Midbrain (tissue), 1 donor: ENCODE results near the gene SLC35A3.
"Not testable (repeated sequence)": the region's sequence is repeated elsewhere in the genome, so short reads cannot be mapped to it uniquely, and the experiment has no call there.

ENCODE experiments used
- DNase-seq: peaks from one replicate; lab custom pipeline; 2025; lab: John Stamatoyannopoulos, UW

SLC35A3 gene

DNA sequence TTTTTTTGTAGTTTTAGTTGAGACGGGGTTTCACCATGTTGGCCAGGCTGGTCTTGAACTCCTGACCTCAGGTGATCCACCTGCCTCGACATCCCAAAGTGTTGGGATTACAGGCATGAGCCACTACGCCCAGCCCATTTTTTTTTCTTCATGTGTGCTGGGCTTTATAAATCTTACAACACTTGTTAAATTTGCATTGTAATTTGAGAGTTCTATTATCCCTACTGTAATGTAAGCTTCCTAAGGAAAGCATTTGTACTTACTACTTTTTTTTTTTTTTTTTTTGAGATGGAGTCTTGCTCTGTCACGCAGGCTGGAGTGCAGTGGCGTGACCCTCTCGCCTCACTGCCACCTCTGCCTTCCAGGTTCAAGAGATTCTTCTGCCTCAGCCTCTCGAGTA is 2.3 kb downstream of the SLC35A3 start:
- not testable (repeated sequence) for DNase-seq

DNA sequence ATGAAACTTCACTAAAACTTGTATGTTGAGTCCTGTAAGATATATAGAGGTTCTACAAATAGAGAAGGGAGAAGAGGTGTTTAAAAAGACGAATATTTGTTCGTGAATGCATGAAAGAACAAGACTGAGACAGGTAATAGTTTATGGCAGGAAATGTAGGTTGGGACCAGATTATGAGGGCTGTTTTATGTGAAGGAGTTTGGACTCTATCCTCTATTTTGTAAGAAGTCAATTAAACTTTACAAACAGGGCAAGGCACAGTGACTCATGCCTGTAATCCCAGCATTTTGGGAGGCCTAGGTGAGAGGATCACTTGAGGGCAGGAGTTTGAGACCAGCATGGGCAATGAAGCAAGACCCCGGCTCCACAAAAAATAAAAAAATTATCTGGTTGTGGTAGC is 5.7 kb downstream of the SLC35A3 start:
- no peak for DNase-seq

DNA sequence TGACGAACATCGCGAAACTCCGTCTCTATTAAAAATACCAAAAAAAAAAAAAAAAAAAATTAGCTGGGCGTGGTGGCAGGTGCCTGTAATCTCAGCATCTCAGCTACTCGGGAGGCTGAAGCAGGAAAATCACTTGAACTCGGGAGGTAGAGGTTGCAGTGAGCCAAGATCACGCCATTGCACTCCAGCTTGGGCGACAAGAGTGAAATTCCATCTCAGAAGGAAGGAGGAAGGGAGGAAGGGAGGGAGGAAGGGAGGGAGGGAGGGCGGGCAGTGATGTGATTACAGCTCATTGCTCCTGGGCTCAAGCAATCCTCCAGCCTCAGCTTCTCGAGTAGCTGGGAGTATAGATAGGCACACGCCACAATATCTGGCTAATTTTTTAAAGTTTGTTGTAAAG is 7.5 kb downstream of the SLC35A3 start:
- DNase-seq, result not testable (repeated sequence)

DNA sequence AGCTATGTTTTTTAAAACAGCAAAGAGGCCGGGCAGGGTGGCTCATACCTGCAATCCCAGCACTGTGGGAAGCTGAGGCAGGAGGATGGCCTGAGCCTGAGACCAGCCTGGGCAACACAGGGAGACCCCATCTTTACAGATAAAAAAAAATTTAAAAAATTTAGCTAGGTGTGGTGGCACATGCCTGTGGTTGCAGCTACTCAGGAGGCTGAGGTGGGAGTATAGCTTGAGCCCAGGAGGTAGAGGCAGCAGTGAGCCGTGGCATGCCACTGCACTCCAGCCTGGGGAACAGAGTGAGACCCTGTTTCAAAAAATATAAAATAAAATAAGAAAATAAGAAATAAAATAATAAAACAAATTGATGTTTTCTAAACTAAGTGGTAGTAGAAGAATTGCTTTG is 8.4 kb downstream of the SLC35A3 start:
- no peak for DNase-seq

DNA sequence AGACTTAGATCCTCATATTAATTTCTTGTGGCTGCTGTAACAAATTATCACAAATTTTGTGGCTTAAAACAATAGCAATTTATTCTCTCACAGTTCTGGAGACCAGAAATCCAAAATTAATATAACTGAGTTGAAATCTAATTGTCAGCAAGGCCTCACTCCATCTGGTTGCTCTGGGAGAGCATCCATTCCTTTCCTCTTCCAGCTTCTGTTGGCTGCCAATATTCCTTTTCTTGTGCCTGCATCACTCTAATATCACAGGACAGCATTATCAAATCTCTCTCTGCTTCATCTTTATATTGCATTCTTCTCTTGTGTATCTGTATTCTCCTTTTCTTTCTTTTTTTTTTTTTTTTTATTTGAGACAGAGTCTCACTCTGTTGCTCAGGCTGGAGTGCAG is 9.3 kb downstream of the SLC35A3 start:
- no peak for DNase-seq

DNA sequence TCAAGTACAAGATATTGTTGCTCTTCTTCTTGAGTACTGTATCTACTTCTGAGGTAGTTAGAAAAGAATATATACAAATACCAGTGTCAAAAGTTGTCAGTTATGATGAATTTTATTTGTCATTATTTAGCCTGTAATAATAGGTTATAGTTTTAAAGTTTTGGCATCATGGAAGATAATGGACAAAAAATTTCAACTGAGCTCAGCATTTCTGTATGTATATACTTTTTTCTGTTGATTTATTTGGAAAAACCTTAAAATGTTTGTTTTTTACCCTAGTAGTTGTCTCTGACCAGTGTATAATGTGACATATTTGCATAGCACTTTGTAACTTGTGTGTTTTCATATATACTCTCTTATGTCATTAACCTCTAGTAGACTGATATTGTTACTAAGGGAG is 11.1 kb downstream of the SLC35A3 start:
- DNase-seq, result no peak

DNA sequence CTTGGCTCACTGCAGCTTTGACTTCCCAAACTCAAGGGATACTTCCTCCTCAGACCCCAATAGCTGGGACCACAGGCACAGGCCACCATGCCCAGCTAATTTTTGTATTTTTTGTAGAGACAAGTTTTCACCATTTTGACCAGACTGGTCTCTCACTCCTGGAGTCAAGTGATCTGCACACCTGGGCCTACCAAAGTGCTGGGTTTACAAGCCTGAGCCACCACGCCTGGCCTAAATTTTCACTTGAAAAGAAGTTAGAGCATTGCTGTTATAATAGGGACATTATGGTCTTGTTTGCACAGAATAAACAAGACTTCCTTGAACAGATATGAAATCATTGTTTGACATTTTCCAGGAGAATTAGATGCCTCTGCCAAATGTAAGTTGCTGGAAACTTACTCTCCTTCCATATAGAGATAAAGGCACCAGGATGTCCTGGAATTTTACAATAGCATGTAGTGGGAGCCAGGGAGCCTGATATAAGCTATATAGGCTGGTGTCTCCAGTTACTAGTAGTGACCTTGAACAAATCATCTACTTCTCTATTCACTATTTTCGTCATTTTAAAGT is 16.9 kb downstream of the SLC35A3 start:
- no peak for DNase-seq

DNA sequence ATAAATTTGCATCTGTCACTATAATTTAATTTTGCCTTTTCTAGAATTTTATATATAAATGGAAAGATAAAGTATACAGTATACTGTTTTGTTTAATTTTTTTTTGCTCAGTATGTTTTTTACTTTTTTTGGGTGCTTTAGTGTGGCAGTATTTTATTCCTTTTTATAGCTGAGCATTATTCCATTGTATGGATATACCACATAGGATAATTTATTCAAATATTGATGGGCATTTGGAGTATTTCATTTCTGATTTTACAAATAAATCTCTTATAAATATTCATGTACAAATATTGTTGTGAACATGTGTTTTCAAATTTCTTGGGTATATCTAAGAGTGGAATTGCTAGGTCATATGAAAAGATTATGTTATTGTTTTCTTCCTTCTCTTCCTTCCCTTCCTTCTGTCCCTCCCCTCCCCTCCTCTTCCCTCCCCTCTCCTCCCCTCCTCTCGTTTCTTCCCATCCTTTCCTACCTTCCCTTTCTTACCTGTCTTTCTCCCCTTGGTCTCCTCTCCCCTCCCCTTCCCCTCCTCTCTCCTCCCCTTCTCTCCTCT is 18.5 kb downstream of the SLC35A3 start:
- no peak for DNase-seq

DNA sequence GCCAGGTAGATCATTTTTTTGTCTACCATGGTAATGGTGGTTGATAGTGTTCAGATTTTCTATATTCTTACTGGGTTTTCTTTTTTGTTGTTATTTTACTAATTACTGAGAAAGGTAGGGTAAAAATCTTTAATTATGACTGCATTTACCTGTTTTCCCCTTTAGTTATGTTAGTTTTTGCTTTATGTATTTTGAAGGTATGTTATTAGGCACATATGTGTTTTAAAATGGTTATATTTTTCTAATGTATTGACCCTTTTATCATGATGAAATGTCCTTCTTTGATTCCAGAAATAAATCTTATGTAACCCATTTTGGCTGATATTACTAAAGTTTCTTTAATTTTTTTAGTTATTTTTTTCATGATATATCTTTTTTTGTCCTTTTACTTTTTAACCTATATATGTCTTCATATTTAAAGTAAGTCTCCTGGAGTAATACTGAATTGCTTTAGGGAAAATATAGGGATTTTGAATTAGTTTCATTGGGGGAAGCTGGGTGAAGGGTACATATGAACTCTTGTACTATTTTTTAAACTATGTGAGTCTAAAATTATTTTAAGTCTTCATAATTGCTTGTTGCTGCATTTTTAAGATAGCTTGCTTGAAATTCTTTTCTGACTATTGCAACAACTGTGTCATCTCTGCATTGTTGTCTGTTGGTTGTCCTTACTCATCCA is 22.4 kb downstream of the SLC35A3 start:
- no peak for DNase-seq

DNA sequence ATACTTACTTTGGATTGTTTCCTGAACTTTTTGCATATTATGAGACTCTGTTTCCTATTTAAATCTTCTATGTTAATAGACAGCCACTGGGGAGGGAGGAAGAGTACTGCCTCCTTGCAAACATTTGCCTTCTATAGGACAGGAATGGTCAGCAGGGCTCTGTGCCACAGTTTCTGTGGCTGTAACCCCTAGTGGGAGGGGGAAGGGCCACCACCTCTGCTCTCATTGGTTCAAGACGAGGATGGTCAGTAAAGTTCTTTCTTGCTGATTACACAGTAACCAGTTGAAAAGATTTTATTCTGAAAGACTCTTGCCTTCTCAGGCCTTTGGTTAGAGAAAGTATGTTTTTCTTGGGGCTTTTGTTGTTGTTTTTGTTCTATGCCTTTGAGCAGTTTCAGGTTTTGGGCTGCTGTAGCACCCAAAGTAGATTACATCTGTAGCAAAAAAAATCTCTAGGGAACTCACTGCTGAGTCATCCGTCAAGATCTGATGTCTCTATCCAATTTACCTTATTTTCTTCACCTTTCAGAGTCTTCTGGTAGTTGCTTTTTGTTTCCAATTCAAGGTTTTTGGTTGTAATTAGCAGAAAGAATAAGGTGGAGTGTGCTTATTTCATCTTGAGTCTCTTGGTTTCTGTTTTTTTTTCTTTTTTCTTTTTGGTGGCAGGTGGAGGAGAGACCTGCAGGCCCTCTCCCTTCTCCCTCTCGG is 23.1 kb downstream of the SLC35A3 start:
- DNase-seq, result no peak

DNA sequence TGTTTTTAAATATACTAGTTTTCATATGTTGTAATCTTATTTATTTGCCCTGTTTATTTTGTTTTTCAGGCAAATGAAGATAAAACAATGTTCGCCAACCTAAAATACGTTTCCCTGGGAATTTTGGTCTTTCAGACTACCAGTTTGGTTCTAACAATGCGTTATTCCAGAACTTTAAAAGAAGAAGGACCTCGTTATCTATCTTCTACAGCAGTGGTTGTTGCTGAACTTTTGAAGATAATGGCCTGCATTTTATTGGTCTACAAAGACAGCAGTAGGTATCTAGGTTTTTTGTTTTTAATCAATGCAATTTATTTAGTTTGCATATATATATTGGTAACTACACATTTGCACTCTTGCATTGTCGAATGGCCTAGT is 23.7 kb downstream of the SLC35A3 start:
- DNase-seq, result no peak

DNA sequence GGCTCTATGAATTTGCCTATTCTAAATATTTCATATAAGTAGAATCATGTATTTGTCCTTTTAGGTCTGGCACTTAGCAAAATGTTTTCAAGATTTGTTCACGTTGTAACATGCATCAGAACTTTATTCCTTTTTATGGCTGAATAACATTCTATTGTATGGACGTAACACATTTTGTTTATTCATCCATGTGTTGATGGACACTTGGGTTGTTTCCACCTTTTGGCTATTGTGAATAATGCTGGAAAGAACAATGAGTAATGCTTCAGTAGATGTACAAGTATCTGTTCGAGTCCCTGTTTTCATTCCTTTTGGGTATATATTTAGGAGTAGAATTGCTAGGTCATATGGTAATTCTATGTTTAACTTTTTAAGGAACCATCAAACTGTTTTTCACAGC is 24.7 kb downstream of the SLC35A3 start:
- DNase-seq, result no peak

DNA sequence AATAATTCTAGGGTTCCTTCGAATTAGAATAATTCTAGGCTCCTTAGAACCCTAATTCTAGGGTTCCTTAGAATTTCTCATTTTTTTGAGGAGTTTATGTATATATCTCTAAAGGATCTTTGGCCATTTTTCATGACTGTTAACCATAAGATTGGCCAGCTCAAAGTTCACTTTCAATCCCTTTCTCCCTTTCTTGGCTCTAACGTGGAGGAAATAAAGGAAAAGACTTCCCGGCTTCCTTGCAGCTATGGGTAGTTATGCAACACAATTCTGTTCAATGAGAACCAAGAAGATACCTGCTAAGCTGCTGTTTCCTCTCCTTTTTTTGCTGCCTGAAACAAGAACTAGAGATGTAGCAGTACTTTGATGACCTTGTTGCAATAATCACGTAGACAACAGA is 27.2 kb downstream of the SLC35A3 start:
- no peak for DNase-seq

DNA sequence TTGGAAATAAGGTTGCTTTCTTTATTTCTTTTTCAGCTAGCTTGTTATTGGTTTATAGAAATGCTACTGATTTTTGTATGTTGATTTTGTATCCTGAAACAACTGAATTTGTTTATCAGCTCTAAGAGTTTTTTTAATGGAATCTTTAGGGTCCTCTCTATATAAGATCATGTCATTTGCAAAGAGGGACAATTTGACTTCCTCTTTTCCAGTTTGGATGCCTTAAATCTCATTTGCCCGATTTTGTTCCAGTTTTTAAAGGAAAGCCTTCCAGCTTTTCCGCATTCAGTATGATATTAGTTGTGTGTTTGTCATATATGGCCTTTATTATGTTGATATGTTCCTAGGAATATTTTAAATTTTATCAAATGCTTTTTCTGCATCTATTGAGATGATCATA is 31.7 kb downstream of the SLC35A3 start:
- no peak for DNase-seq

DNA sequence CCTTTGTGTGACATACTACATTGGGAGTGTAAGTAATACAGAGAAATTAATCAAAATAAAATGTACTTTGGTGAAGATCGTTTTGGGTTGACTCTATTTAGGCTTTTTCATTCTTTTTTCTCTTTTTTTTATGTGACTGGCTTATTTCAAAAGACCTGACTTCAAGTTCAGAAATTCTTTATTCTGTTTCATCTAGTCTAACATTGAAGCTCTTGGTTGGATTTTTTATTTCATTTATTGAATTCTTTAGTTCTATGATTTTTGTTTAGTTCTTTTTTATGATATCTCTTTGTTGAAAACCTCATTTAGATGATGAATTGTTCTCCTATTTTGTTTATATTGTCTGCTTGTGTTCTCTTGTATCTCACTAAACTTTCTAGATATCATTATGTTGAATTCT is 35.6 kb downstream of the SLC35A3 start:
- no peak for DNase-seq

DNA sequence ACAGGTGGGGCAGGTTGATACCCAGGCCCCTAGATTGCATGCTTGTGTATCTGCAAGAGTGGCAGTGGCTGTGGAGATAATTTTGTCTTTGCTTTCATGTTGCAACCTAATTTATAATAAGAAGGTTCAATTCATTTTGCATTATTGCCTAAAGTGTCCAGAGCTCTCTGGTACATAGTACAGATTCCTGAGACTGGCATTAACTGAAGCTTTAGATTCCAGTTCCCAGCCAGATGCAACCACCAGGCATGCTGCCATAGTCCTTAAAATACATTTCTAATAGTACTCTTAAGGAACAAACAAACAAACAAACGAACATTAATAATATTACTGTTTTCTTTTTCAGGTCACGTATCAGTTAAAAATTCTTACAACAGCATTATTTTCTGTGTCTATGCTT is 36.9 kb downstream of the SLC35A3 start:
- DNase-seq, result no peak

DNA sequence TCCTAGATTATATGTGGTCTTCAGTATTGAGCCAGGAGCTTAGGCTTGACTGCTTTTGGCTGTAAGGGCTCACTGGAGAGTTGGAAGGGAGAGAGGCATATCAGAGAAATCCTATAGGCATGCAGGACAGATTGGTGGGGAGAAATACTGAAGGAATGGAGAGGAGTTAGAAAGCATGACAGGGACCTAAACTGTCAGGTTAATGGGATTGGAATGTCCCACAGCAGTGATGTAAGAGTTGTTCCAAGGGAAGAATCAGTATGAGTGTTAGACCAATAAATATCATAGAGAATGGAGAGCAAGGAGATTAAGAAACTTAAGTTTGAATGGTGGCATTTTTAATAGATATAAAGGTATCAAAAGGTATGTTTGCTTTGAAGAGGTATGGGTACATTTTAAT is 39.7 kb downstream of the SLC35A3 start:
- no peak for DNase-seq

DNA sequence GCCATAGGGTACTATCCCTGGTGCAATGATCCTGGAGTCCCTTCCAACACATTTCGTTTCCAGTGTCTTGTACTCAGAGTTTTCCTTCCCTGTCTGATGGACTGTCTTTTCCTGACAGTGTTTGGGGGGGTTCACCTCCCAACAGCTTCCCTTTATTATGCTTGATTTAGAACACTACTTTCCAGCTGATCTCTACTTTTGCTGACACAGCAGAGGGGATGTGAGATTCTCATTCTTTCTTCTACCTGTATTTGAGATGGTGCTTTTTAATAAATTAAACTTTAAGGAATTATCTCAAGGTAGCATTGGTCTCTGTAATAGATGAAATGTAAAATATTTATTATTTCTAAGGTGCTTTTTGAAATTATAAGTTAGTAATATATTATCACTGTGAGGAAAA is 41.0 kb downstream of the SLC35A3 start:
- DNase-seq, result no peak

DNA sequence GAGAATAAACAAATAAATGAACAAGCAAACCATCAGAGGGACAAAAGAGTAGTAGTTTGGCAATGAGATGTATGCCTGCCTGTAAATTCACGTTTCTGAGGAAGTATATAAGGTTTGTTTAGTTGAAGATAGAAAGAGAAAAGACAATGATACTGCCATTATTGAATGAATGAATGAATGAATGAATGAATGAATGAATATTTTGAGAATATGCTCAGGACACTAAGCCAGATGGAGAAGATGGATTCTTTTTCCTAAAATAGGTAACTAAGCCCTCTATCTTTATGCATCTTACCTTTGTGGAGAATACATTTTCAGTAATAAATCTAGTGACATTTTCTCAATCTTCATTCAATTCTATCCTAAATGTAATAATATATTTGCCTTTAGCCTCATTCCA is 49.4 kb downstream of the SLC35A3 start:
- DNase-seq, result no peak

DNA sequence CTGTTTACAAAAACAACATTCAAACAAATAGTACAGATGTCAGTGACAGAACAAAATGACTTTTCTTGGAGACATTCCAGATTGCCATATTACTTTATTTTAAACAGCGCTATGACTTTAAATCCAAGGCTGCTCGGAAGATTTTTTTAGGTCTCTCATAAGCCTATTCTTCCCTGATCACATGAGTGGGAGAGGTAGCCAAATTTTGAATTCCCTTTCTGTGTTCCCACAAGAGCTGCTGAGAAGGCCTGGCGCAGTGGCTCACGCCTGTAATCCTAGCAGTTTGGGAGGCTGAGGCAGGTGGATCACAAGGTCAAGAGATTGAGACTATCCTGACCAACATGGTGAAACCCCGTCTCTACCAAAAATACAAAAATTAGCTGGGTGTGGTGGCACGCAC is 53.7 kb downstream of the SLC35A3 start:
- no peak for DNase-seq

DNA sequence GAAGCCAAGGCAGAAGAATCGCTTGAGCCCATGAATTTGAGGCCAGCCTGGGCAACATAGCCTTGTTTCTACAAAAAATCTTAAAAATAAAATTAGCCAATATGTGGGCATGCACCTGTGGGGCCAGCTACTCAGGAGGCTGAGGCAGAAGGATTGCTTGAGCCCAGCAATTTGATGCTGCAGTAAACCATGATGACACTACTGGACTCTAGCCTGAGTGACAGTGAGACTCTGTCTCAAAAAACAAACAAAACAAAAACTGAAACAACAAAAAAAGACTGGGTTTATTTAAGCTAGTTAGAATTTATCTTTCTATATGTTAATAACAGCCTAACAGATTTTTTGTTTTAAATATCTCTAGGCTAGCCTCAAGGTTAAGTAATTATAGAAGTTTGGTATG is 57.4 kb downstream of the SLC35A3 start:
- no peak for DNase-seq

DNA sequence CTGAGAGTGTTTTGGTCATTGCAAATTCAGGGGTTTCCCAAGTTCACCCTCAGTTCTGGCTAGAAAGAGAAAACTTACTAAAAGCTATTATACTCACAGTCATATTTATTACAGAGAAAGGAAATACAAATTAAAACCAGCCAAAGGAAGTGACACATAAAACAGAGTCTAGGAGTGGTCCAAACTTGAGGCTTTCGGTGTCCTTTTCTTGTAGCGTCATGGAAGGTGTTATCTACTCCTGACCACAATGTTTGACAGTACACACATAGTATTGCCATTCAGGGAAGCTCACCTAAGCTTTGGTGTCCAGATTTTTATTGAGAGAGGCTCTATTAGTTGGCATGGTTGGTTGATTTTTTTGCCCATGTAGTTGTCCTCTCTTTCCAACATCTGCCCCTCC is 59.0 kb downstream of the SLC35A3 start:
- DNase-seq, result no peak

DNA sequence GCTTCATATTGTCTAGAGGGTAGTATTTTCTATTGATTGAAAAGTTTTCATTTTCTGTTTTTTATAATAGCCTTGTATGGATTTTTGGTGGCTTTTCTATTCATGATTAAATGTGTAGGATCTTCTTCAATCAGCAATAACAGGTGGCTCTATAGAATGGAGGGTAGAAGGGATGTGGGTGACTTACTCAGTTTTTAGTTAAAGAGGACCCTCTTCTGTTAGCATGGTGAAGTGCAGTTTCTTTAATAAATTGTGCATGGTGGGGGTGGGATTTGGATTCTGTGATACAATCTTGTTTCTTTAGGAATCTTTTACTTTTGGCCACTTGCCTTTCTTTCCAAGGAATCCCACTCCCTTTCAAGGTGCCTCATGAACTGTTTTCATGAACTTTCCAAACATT is 64.7 kb downstream of the SLC35A3 start:
- DNase-seq, result peak; percentile 38
